H9 (cell line): ENCODE data around the gene TADA3. TPM values are rescaled to one million over a fixed set of nuclear protein-coding genes. Genes with fewer than 3 reads are reported as not detected.

Experiments used
- DNase-seq: peaks from one replicate; pipeline ENCODE4 v3.0.0-alpha.2; 2017
- H2AFZ ChIP-seq: one replicate; pipeline ENCODE4 v1.6.1; 2013; ENCODE audit warnings: mild to moderate bottlenecking, low read length, control low read depth, moderate library complexity
- H2AK5ac ChIP-seq: 2 replicates; pipeline ENCODE4 v1.6.1; 2013; ENCODE audit warnings: low read length, control low read depth, mixed read lengths; ENCODE audit not compliant: insufficient read length
- H2BK120ac ChIP-seq: one replicate; pipeline ENCODE4 v1.6.1; 2013; ENCODE audit warnings: low read depth, mild to moderate bottlenecking, low read length, control low read depth, inconsistent platforms; ENCODE audit not compliant: poor library complexity, severe bottlenecking
- H2BK12ac ChIP-seq: 2 replicates; pipeline ENCODE4 v1.6.1; 2013; ENCODE audit warnings: low read length, control low read depth, mixed read lengths, low read depth; ENCODE audit not compliant: insufficient read length
- H2BK15ac ChIP-seq: 2 replicates; pipeline ENCODE4 v1.6.1; 2013; ENCODE audit warnings: low read depth, low read length, control low read depth
- H2BK20ac ChIP-seq: one replicate; pipeline ENCODE4 v1.6.1; 2013; ENCODE audit warnings: low read depth, mild to moderate bottlenecking, low read length, control low read depth, inconsistent platforms; ENCODE audit not compliant: poor library complexity, severe bottlenecking
- H2BK5ac ChIP-seq: 2 replicates; pipeline ENCODE4 v1.6.1; 2013; ENCODE audit warnings: low read length, control low read depth, mixed read lengths; ENCODE audit not compliant: insufficient read length
- H3K14ac ChIP-seq: 2 replicates; pipeline ENCODE4 v1.6.1; 2013; ENCODE audit warnings: low read length, control low read depth; ENCODE audit not compliant: insufficient read depth
- H3K18ac ChIP-seq: 2 replicates; pipeline ENCODE4 v1.6.1; 2013; ENCODE audit warnings: low read depth, mild to moderate bottlenecking, mixed read lengths, low read length, control low read depth; ENCODE audit not compliant: insufficient read length
- H3K23ac ChIP-seq: 2 replicates; pipeline ENCODE4 v1.6.1; 2013; ENCODE audit warnings: low read length, control low read depth, mixed read lengths, low read depth; ENCODE audit not compliant: insufficient read length
- H3K23me2 ChIP-seq: 2 replicates; pipeline ENCODE4 v1.6.1; 2013; ENCODE audit warnings: low read depth, mild to moderate bottlenecking, mixed read lengths, low read length, control low read depth; ENCODE audit not compliant: insufficient read length, poor library complexity, severe bottlenecking
- H3K27ac ChIP-seq: 2 replicates; pipeline ENCODE4 v1.5.1; 2013; ENCODE audit warnings: low read length, control low read depth, mixed read lengths, low read depth; ENCODE audit not compliant: insufficient read length
- H3K27me3 ChIP-seq: 2 replicates; pipeline ENCODE4 v1.6.1; 2013; ENCODE audit warnings: low read length, control low read depth, inconsistent platforms; ENCODE audit not compliant: insufficient read depth
- H3K4ac ChIP-seq: 2 replicates; pipeline ENCODE4 v1.6.1; 2013; ENCODE audit warnings: low read depth, mild to moderate bottlenecking, control low read depth, inconsistent platforms, low read length, moderate library complexity
- H3K4me1 ChIP-seq: 2 replicates; pipeline ENCODE4 v1.6.1; 2013; ENCODE audit warnings: low read length, control low read depth, inconsistent platforms; ENCODE audit not compliant: insufficient read depth
- H3K4me2 ChIP-seq: 2 replicates; pipeline ENCODE4 v1.6.1; 2013; ENCODE audit warnings: low read length, control low read depth, mixed read lengths; ENCODE audit not compliant: insufficient read length, insufficient read depth
- H3K56ac ChIP-seq: 2 replicates; pipeline ENCODE4 v1.6.1; 2013; ENCODE audit warnings: low read depth, mild to moderate bottlenecking, mixed read lengths, low read length, control low read depth; ENCODE audit not compliant: insufficient read length
- H3K79me1 ChIP-seq: 2 replicates; pipeline ENCODE4 v1.6.1; 2013; ENCODE audit warnings: low read depth, mild to moderate bottlenecking, moderate library complexity, low read length, control low read depth, inconsistent platforms; ENCODE audit not compliant: insufficient read depth, poor library complexity, severe bottlenecking
- H3K79me2 ChIP-seq: 2 replicates; pipeline ENCODE4 v1.6.1; 2013; ENCODE audit warnings: low read length, control low read depth, inconsistent platforms; ENCODE audit not compliant: insufficient read depth
- H3K9ac ChIP-seq: 2 replicates; pipeline ENCODE4 v1.6.1; 2013; ENCODE audit warnings: low read length, control low read depth, mixed read lengths; ENCODE audit not compliant: insufficient read length; ENCODE audit errors: extremely low read depth
- H3K9me3 ChIP-seq: one replicate; pipeline ENCODE4 v1.6.1; 2013; ENCODE audit warnings: low read depth, low read length, inconsistent platforms; ENCODE audit not compliant: control insufficient read depth
- H3T11ph ChIP-seq: one replicate; pipeline ENCODE4 v1.6.1; 2013; ENCODE audit warnings: mild to moderate bottlenecking, low read length, control low read depth, inconsistent platforms
- H4K20me1 ChIP-seq: one replicate; pipeline ENCODE4 v1.6.1; 2013; ENCODE audit not compliant: control insufficient read depth, insufficient read length, insufficient read depth
- H4K5ac ChIP-seq: 2 replicates; pipeline ENCODE4 v1.6.1; 2013; ENCODE audit warnings: low read depth, mild to moderate bottlenecking, mixed read lengths, low read length, control low read depth; ENCODE audit not compliant: insufficient read length
- H4K8ac ChIP-seq: replicated peaks from 2 replicates; pipeline ENCODE4 v1.6.1; 2013; ENCODE audit warnings: low read length, control low read depth, mixed read lengths, low read depth; ENCODE audit not compliant: insufficient read length
- H4K91ac ChIP-seq: 2 replicates; pipeline ENCODE4 v1.6.1; 2013; ENCODE audit warnings: low read depth, mild to moderate bottlenecking, moderate library complexity, mixed read lengths, low read length, control low read depth; ENCODE audit not compliant: insufficient read length
- H3K27ac Mint-ChIP-seq, 3 experiments: 2 replicates in 2 of 3; 3 replicates in 1 of 3; pipeline ENCODE4 v1.8.0; 2020 to 2021; ENCODE audit warnings: mixed read lengths in 3 of 3, mild to moderate bottlenecking in 1 of 3, moderate library complexity in 1 of 3
- H3K27me3 Mint-ChIP-seq: 2 replicates; pipeline ENCODE4 v1.8.0; 2021; ENCODE audit warnings: low read depth, mild to moderate bottlenecking, moderate library complexity, mixed read lengths
- H3K36me3 Mint-ChIP-seq, 3 experiments: 2 replicates in 2 of 3; 3 replicates in 1 of 3; pipeline ENCODE4 v1.8.0; 2020 to 2021; ENCODE audit warnings: low read depth in 3 of 3, mixed read lengths in 3 of 3; ENCODE audit not compliant: insufficient read depth in 1 of 3
- H3K4me1 Mint-ChIP-seq, 2 experiments: 2 replicates each; pipeline ENCODE4 v1.8.0; 2020; ENCODE audit warnings: mixed read lengths in 2 of 2
- H3K4me3 Mint-ChIP-seq, 2 experiments: 2 replicates in 1 of 2; 3 replicates in 1 of 2; pipeline ENCODE4 v1.8.0; 2020 to 2021; ENCODE audit warnings: mild to moderate bottlenecking in 2 of 2, mixed read lengths in 2 of 2, moderate library complexity in 1 of 2
- H3K9me3 Mint-ChIP-seq, 2 experiments: 2 replicates in 1 of 2; 3 replicates in 1 of 2; pipeline ENCODE4 v1.8.0; 2020; ENCODE audit warnings: mild to moderate bottlenecking in 2 of 2, mixed read lengths in 2 of 2, moderate library complexity in 1 of 2
- CTCF ChIP-seq: fragments of 200-600 bp; sonication (generic); conservative IDR thresholded peaks from 3 replicates; pipeline ENCODE4 v1.8.0; 2021; ENCODE audit warnings: antibody characterized with exemption, mild to moderate bottlenecking
- WGBS: extraction: QIAGEN DNeasy Blood & Tissue Kit; methylation state at CpG from one replicate; pipeline ENCODE4 v1.1.7; 2013; ENCODE audit warnings: missing lambda C conversion rate, low lambda C conversion rate, mixed read lengths; ENCODE audit not compliant: insufficient read length; ENCODE audit errors: extremely low coverage; 5-methylcytosine and 5-hydroxymethylcytosine counted together
- total RNA-seq: library from RNA; stranded (reverse); gene quantifications from 2 replicates; pipeline ENCODE4 v1.2.1, GENCODE V29; 2021

The TADA3 gene
- total RNA-seq, 1 experiment from 2014 or later, result 49.8 TPM

- H3K36me3 Mint-ChIP-seq, result peaks cover 49 to 79% (median 67%) of the 10 kb centered on the region in 3 experiments; a peak in 6 of 7 replicates
- Histone ChIP-seq H4K91ac (no peak overlapping the region), H2BK12ac (no peak overlapping the region), H3K23ac (no peak overlapping the region), H2BK20ac (no peak overlapping the region), H2BK5ac (no peak overlapping the region), H3K4ac (no peak overlapping the region), H4K20me1 (no peaks in the 10 kb centered on the region), H3K27ac (no peak overlapping the region), H3K9ac (no peak overlapping the region), H4K5ac (no peak overlapping the region), H2BK15ac (no peak overlapping the region), H3K18ac (no peak overlapping the region), H3K9me3 (no peaks in the 10 kb centered on the region), H4K8ac (no peak overlapping the region), H3K79me2 (no peaks in the 10 kb centered on the region), H3T11ph (no peak overlapping the region), H3K4me2 (no peak overlapping the region), H3K23me2 (no peaks in the 10 kb centered on the region), H3K56ac (no peak overlapping the region), H3K4me1 (no peaks in the 10 kb centered on the region), H2AK5ac (no peak overlapping the region), H3K14ac (no peak overlapping the region), H3K79me1 (no peaks in the 10 kb centered on the region), H3K27me3 (no peaks in the 10 kb centered on the region), H2BK120ac (no peak overlapping the region), H2AFZ (no peak overlapping the region)
- TF ChIP-seq CTCF, result no peak
- no peaks in the 10 kb centered on the region for H3K9me3 Mint-ChIP-seq
- H3K4me1 Mint-ChIP-seq, result peaks cover 2 to 3% of the 10 kb centered on the region in 2 experiments; a peak in 2 of 4 replicates
- H3K4me3 Mint-ChIP-seq, result no peak overlapping the region
- no peak overlapping the region for H3K27ac Mint-ChIP-seq
- H3K27me3 Mint-ChIP-seq, result no peaks in the 10 kb centered on the region
- DNase-seq, result no peak
- WGBS, result no CpG with 5 or more reads among the region's 1 CpG
Observed at GRCh38 chr3:9803494-9803893, 11.2 kb upstream of the TADA3 start.
